Gastroesophageal sphincter (tissue), 4 donors: ENCODE results near the gene MBOAT1. TPM values are rescaled to one million over a fixed set of nuclear protein-coding genes. Genes with fewer than 3 reads are reported as not detected.

Source experiments
- ATAC-seq: fragments of 150-250 bp; one replicate; pipeline ENCODE4 v1.9.1; 2016; ENCODE audit warnings: mild to moderate bottlenecking, moderate library complexity
- H3K27ac ChIP-seq, 4 donors: fragments of 200-600 bp; sonication (generic) in 3 of 4; 1 replicate in 3 of 4; 2 replicates in 1 of 4; pipeline ENCODE4 v1.5.1; 2016 to 2019
- H3K27me3 ChIP-seq: fragments of 200-600 bp; sonication (generic); one replicate; pipeline ENCODE4 v1.5.1; 2019
- H3K36me3 ChIP-seq, 2 donors: fragments of 200-600 bp; sonication (generic); one replicate each; pipeline ENCODE4 v1.5.1; 2019; ENCODE audit warnings: control low read depth in 1 of 2
- H3K4me1 ChIP-seq, 3 donors: fragments of 200-600 bp; sonication (generic); 1 replicate in 2 of 3; 2 replicates in 1 of 3; pipeline ENCODE4 v1.5.1; 2016 to 2019; ENCODE audit warnings: control low read depth in 2 of 3
- H3K4me3 ChIP-seq, 2 donors: fragments of 200-600 bp; sonication (generic); one replicate each; pipeline ENCODE4 v1.5.1; 2019; ENCODE audit warnings: mild to moderate bottlenecking in 1 of 2, moderate library complexity in 1 of 2
- H3K9me3 ChIP-seq, 3 donors: fragments of 200-600 bp; sonication (generic); one replicate each; pipeline ENCODE4 v1.5.1; 2017 to 2019; ENCODE audit warnings: control low read depth in 2 of 3
- CTCF ChIP-seq, 4 experiments: fragments of 200-600 bp in 2 of 4; fragments of 450-650 bp in 2 of 4; sonication (generic) in 1 of 4; IDR thresholded peaks; one replicate each; pipeline ENCODE4 v1.5.1; 2017 to 2019; ENCODE audit warnings: antibody characterized with exemption in 4 of 4, mild to moderate bottlenecking in 2 of 4, moderate library complexity in 2 of 4
- EP300 ChIP-seq: sonication (generic); formaldehyde crosslinking; IDR thresholded peaks from one replicate; pipeline ENCODE4 v1.6.1; 2017; ENCODE audit warnings: antibody characterized with exemption, mild to moderate bottlenecking
- POLR2A ChIP-seq, 2 donors: fragments of 450-650 bp; IDR thresholded peaks; one replicate each; pipeline ENCODE4 v1.6.1; 2017; ENCODE audit warnings: antibody characterized with exemption in 2 of 2, mild to moderate bottlenecking in 2 of 2, moderate library complexity in 1 of 2
- POLR2AphosphoS5 ChIP-seq: sonication (generic); formaldehyde crosslinking; IDR thresholded peaks from one replicate; pipeline ENCODE4 v1.6.1; 2017; ENCODE audit warnings: antibody characterized with exemption
- WGBS, 2 donors: methylation state at CpG; one replicate each; pipeline ENCODE4 v1.1.5; 2018; ENCODE audit warnings: low coverage in 1 of 2; 5-methylcytosine and 5-hydroxymethylcytosine counted together
- total RNA-seq, 4 donors: library from RNA; depleted of rRNA; stranded (reverse); fragments of >200 nt; gene quantifications; one replicate each; pipeline ENCODE4 v1.1.0, GENCODE V29; 2016

Gene MBOAT1
- total RNA-seq, 4 donors from 2014 or later: 2.6 to 11.8 (median 4.4) TPM

GRCh38 chr6:20233007-20233730 lies 20.9 kb upstream of the MBOAT1 start:
- no peak for ATAC-seq
- no peaks in the 10 kb centered on the region for H3K27me3 ChIP-seq
- H3K36me3 ChIP-seq: no peaks in the 10 kb centered on the region
- H3K4me3 ChIP-seq: no peak overlapping the region
- H3K4me1 ChIP-seq: no peaks in the 10 kb centered on the region
- 86% methylated on average over 15 of the region's 44 CpGs; no CpG with 5 or more reads in 1 of the 2 donors for WGBS, 2 donors
- H3K9me3 ChIP-seq: no peaks in the 10 kb centered on the region
- no peak overlapping the region for H3K27ac ChIP-seq
- TF ChIP-seq POLR2AphosphoS5 (no peak), POLR2A (IDR thresholded peaks at IDR 0.05) (no peak), EP300 (no peak), CTCF (IDR thresholded peaks at IDR 0.05) (no peak)

GRCh38 chr6:20232188-20232587 lies 19.9 kb upstream of the MBOAT1 start:
- TF ChIP-seq POLR2A (IDR thresholded peaks at IDR 0.05): no peak
- TF ChIP-seq EP300: no peak
- TF ChIP-seq CTCF (IDR thresholded peaks at IDR 0.05): no peak
- no peak for TF ChIP-seq POLR2AphosphoS5
- Histone ChIP-seq H3K4me3 (no peak overlapping the region), H3K27ac (no peak overlapping the region), H3K27me3 (no peaks in the 10 kb centered on the region), H3K9me3 (no peaks in the 10 kb centered on the region), H3K36me3 (no peaks in the 10 kb centered on the region), H3K4me1 (no peaks in the 10 kb centered on the region)
- WGBS, 2 donors: 90 to 100% methylated on average over 2 of the region's 2 CpGs
- no peak for ATAC-seq

DNA sequence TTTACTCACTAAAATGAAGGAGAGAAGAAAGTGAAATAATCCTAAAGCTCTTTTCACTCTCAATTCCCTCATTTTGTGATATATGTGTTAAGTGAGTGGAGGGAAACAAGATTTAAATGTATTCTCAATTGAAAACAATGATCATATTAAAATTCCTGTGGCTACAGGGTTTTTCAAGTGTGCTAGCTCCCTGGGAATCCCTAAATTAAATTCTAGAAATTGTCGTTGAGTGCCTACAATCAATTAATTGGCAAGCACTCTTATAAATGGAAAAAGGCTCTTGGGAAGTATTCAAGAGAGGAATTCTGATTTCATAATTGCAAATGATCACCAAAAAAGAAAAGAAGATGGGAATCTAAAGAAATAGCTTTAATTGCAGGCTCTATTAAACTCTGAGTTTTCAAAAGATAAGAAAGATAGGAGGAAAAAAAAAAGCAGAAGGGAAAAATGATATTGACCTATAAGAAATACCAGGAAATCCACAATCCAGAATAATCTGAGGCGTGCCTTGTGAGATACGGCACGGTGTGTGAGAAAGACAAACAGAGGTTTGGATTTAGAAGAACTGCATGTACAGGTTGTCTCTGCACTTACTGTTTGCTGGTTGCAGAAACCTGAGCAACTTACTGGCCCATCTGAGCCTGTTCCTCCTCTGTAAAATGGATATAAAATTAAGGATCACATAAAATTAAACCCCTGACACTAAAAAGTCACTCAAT lies 18.3 kb upstream of the MBOAT1 start:
- ATAC-seq: no peak
- Histone ChIP-seq H3K27me3 (no peaks in the 10 kb centered on the region), H3K27ac (no peak overlapping the region), H3K9me3 (no peaks in the 10 kb centered on the region), H3K4me1 (no peaks in the 10 kb centered on the region), H3K4me3 (no peak overlapping the region), H3K36me3 (no peaks in the 10 kb centered on the region)
- 85 to 91% methylated on average over 4 of the region's 4 CpGs for WGBS, 2 donors
- no peak for TF ChIP-seq EP300
- no peak for TF ChIP-seq CTCF (IDR thresholded peaks at IDR 0.05)
- no peak for TF ChIP-seq POLR2AphosphoS5
- TF ChIP-seq POLR2A (IDR thresholded peaks at IDR 0.05): no peak

GRCh38 chr6:20229881-20230280 lies 17.6 kb upstream of the MBOAT1 start:
- no peak for ATAC-seq
- no peaks in the 10 kb centered on the region for H3K4me1 ChIP-seq
- H3K36me3 ChIP-seq: no peaks in the 10 kb centered on the region
- H3K27ac ChIP-seq: no peak overlapping the region
- H3K27me3 ChIP-seq: no peaks in the 10 kb centered on the region
- no peak overlapping the region for H3K4me3 ChIP-seq
- TF ChIP-seq POLR2A (IDR thresholded peaks at IDR 0.05): no peak
- TF ChIP-seq CTCF (IDR thresholded peaks at IDR 0.05): no peak
- TF ChIP-seq POLR2AphosphoS5: no peak
- TF ChIP-seq EP300: no peak
- 79 to 90% methylated on average over 3 to 4 of the region's 4 CpGs for WGBS, 2 donors
- H3K9me3 ChIP-seq: no peaks in the 10 kb centered on the region

DNA sequence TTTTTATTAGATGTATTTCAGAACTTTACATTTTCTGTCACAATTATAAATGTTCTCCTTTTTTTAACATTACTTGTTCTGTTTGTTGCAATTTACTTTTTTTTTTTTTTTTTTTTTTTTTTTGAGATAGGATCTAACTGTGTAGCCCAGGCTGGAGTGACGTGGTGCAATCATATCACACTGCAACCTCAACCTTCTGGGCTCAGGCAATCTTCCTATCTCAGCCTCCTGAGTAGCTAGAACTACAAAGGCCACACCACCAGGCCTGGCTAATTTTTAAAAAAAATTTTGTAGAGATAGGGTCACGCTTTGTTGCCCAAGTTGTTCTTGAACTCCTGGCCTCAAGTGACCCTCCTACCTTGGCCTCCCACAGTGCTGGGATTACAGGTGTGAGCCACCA lies 15.1 kb upstream of the MBOAT1 start:
- Histone ChIP-seq H3K9me3 (no peaks in the 10 kb centered on the region), H3K4me1 (no peaks in the 10 kb centered on the region), H3K27me3 (no peaks in the 10 kb centered on the region), H3K27ac (no peak overlapping the region), H3K4me3 (no peak overlapping the region), H3K36me3 (no peaks in the 10 kb centered on the region)
- 94% methylated on average over 2 of the region's 2 CpGs for whole genome bisulfite sequencing, 2 donors
- no peak for ATAC-seq
- TF ChIP-seq POLR2AphosphoS5 (no peak), CTCF (IDR thresholded peaks at IDR 0.05) (no peak), EP300 (no peak), POLR2A (IDR thresholded peaks at IDR 0.05) (no peak)
